Uterus (tissue), 2 donors: ENCODE measurements around the gene DHX29.

Experiments
- CTCF ChIP-seq, 4 experiments: fragments of 200-600 bp in 2 of 4; fragments of 450-650 bp in 2 of 4; sonication (generic) in 2 of 4; IDR thresholded peaks; one replicate each; pipeline ENCODE4 v1.5.1; 2016 to 2019; ENCODE audit warnings: antibody characterized with exemption in 4 of 4, mild to moderate bottlenecking in 2 of 4, moderate library complexity in 1 of 4
- POLR2A ChIP-seq, 2 donors: fragments of 450-650 bp; IDR thresholded peaks; one replicate each; pipeline ENCODE4 v1.6.1; 2016; ENCODE audit warnings: antibody characterized with exemption in 2 of 2, mild to moderate bottlenecking in 1 of 2, moderate library complexity in 1 of 2

- TF ChIP-seq POLR2A (IDR thresholded peaks at IDR 0.05), result no peak
- TF ChIP-seq CTCF (IDR thresholded peaks at IDR 0.05), result no peak
These were observed 37.8 kb upstream of the DHX29 start for GRCh38 chr5:55345327-55345726.
